Measurements from ENCODE around the gene AK1.

- TF ChIP-seq POLR2A (IDR thresholded peaks at IDR 0.05) (no peak), CTCF (IDR thresholded peaks at IDR 0.05) (no peak), POLR2AphosphoS5 (IDR thresholded peaks at IDR 0.05) (no peak), EP300 (IDR thresholded peaks at IDR 0.05; ENCODE audit: low read depth) (no peak)
Measured at GRCh38 chr9:127884976-127885490, 7.6 kb upstream of the AK1 start.
